Measurements from ENCODE around the gene TMEM62. TPM values are rescaled to one million over a fixed set of nuclear protein-coding genes. Genes with fewer than 3 reads are reported as not detected.
A peak's percentile ranks its signal among the peaks of the same experiment; 100 is the strongest.

The TMEM62 gene
- total RNA-seq, 1 donor from 2014 or later, result 52.2 TPM

- ATAC-seq (ENCODE audit: low read depth), result peak; percentile 56
Measured at GRCh38 chr15:43204016-43204901, 70.9 kb downstream of the TMEM62 start.

GRCh38 chr15:43206054-43206453 is 72.7 kb downstream of the TMEM62 start:
- DNase-seq, result no peak
- no peaks in the 10 kb centered on the region for H3K36me3 Mint-ChIP-seq (ENCODE audit: low read depth)
- H3K4me1 Mint-ChIP-seq, result peaks cover 4% of the 10 kb centered on the region
- no peak for TF ChIP-seq CTCF (IDR thresholded peaks at IDR 0.05)
- ChIA-PET CTCF (no interaction called here), POLR2A (interaction anchor here (0.5 kb wide), 1 partner anchor 61 kb away, joined by 7 read pairs; no protein-coding TSS in a partner anchor)
- ATAC-seq (ENCODE audit: low read depth), result no peak
- H3K9me3 Mint-ChIP-seq, result no peaks in the 10 kb centered on the region
- intact Hi-C loops (cut with micrococcal nuclease), result no loop called here
- H3K27ac Mint-ChIP-seq, result no peak overlapping the region
- peaks cover 17% of the 10 kb centered on the region for H3K27me3 Mint-ChIP-seq
- H3K4me3 Mint-ChIP-seq, result no peak overlapping the region

More at GRCh38 chr15:43204016-43204901, 70.9 kb downstream of the TMEM62 start:
- Mint-ChIP-seq H3K9me3 (no peaks in the 10 kb centered on the region), H3K27me3 (peaks cover 8% of the 10 kb centered on the region), H3K4me1 (peaks cover 6% of the 10 kb centered on the region), H3K36me3 (ENCODE audit: low read depth) (peaks cover 2% of the 10 kb centered on the region), H3K27ac (no peak overlapping the region), H3K4me3 (no peak overlapping the region)
- intact Hi-C loops (cut with micrococcal nuclease), result loop anchor here (2.0 kb wide), 1 partner anchor 17 kb away; no protein-coding TSS in a partner anchor
- CTCF ChIA-PET, result interaction anchor here (0.6 to 3.5 kb wide), 16 partner anchors 9 to 500 kb away, joined by 3 to 22 read pairs (median 3); partner anchors contain the start of genes CCNDBP1 and TMEM62
- TF ChIP-seq CTCF (IDR thresholded peaks at IDR 0.05), result peak; percentile 29
- DNase-seq, result peak; percentile 28
- POLR2A ChIA-PET, result interaction anchor here (0.6 kb wide), 1 partner anchor 10 kb away, joined by 7 read pairs; no protein-coding TSS in a partner anchor

- Mint-ChIP-seq H3K36me3 (ENCODE audit: low read depth) (no peaks in the 10 kb centered on the region), H3K27ac (no peak overlapping the region), H3K27me3 (peaks cover 17% of the 10 kb centered on the region), H3K9me3 (no peaks in the 10 kb centered on the region), H3K4me3 (no peak overlapping the region), H3K4me1 (peaks cover 4% of the 10 kb centered on the region)
- intact Hi-C loops (cut with micrococcal nuclease), result no loop called here
- ATAC-seq (ENCODE audit: low read depth) (no peak), DNase-seq (no peak)
- ChIA-PET CTCF (interaction anchor here (1.3 kb wide), 1 partner anchor 18 kb away, joined by 3 read pairs; no protein-coding TSS in a partner anchor), POLR2A (no interaction called here)
- TF ChIP-seq CTCF (IDR thresholded peaks at IDR 0.05), result no peak
Measured at GRCh38 chr15:43207024-43207423, 73.6 kb downstream of the TMEM62 start.

- no peak for DNase-seq
- POLR2A ChIA-PET, result no interaction called here
- Mint-ChIP-seq H3K36me3 (ENCODE audit: low read depth) (no peaks in the 10 kb centered on the region), H3K27me3 (peaks cover 17% of the 10 kb centered on the region), H3K4me3 (no peak overlapping the region), H3K9me3 (no peaks in the 10 kb centered on the region), H3K4me1 (peaks cover 4% of the 10 kb centered on the region), H3K27ac (no peak overlapping the region)
- TF ChIP-seq CTCF (IDR thresholded peaks at IDR 0.05), result no peak
- intact Hi-C loops (cut with micrococcal nuclease), result no loop called here
- ATAC-seq (ENCODE audit: low read depth), result no peak
- CTCF ChIA-PET, result interaction anchor here (1.3 kb wide), 2 partner anchors 17 to 78 kb away, joined by 3 read pairs; no protein-coding TSS in a partner anchor
Measured at GRCh38 chr15:43208052-43209002, 74.9 kb downstream of the TMEM62 start.
